ENCODE measurements around the gene ARFGAP3. TPM values are rescaled to one million over a fixed set of nuclear protein-coding genes. Genes with fewer than 3 reads are reported as not detected.
A peak's percentile ranks its signal among the peaks of the same experiment; 100 is the strongest.

The ARFGAP3 gene
- total RNA-seq, 1 donor from 2014 or later, result 58.4 TPM

DNA sequence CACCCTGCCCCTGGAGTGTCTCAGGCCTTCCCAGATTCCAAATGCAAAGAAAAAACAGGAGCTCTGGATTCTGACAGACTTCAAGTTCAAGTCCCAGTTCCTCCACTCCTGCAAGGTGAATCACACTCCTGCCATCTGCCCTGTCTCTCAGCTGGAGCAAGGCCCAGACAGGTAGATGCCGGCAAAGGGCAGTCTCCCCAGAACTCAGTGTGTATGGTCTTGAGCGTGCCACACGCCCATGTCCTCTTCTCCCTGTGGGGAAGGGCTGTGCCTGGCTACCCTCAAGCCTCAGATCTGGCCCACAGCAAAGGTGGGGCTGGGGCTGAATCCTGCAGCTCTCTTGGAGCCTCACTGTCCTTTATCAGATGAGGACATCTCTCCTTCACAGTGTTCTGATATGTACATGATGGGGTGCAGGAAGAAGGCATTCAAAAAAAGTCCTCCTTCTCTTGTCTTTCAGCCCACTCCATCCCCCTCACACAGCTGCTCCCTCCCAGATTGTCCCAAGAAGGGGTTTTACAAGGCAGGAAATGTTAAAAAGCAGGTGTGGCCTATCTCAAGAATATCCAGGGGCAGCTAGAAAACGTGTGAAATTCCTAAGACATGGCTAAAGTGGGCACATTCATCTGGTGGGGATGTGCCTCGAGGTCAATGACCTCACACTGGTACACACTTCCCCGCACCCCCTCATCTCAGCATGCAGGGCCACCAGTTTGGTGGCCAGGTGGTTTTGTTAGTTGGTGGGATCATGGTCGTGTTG is 27.7 kb upstream of the ARFGAP3 start:
- no peak for DNase-seq (ENCODE audit: low read depth in 2 of 2)

DNA sequence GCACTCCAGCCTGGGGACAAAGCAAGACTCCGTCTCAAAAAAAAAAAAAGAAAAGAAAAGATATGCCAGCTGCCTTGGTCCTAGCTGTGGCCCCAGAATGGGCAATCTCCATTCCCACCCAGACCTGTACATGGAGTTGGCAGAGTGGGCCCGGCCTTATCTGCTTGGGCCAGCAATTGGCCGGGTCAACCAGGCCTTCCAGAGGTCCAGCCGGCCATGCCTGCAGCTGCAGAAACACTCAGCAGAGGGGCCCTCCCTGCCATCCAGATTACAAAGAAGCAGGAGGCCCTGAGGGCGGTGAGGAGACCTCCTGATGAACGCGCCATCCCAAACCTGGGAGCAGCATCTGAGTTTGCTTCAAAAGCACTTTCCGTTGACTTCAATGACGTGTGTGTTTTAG is 26.9 kb upstream of the ARFGAP3 start:
- no peak for DNase-seq (ENCODE audit: low read depth in 2 of 2)

DNA sequence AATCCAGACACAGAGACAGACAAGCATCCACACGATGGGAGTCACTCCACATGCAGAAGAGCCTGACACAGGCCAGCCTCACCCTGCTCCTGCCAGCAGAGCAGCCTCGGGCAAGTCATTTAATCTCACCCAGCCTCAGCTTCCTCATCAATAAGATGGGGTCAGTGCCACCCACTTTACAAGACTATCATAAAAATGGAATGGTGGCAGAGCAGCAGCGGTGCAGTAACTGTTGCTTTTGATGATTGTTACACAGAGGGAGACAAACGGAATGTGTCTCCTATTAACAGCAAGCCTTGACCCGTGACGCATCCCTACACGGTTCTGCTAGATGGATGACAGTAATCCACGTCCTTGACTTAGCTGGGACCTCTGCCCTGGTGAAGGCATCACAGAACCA is 26.0 kb upstream of the ARFGAP3 start:
- no peak for DNase-seq (ENCODE audit: low read depth in 2 of 2)

DNA sequence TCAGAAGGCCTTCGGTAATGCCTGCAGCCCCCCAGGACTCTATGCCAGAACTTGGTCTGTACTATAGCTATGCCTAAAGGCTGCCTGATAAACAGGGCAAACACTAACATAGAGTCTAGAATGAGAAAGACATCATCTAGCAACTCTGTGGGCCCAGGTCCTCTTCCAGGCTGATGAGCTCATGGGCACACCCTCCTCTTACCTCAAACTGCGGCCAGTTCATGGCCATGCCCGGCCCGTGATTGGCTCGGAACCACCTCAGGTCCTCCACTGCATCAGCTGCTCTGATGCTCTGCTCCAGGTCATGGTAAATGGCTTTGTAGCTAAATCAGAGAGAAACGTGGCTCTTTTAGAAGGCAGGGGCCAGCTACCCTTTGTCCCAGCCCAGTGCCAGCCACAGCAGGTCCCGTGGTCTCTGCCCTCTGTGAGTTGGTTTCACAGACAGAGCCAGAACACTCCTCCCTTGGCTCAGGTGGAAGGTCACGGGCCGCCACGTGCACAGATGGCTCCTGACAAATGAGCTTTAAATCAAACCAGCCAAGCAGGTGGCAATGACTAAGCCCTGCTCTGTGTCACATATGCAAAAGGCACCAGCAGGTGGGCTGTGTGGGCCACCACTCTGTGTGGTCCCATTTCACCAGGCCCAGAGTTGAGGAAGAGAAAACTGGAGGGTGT is 25.0 kb upstream of the ARFGAP3 start:
- DNase-seq (ENCODE audit: low read depth in 2 of 2), result no peak

GRCh38 chr22:42881298-42881697 is 24.2 kb upstream of the ARFGAP3 start:
- no peak for DNase-seq (ENCODE audit: low read depth in 2 of 2)

DNA sequence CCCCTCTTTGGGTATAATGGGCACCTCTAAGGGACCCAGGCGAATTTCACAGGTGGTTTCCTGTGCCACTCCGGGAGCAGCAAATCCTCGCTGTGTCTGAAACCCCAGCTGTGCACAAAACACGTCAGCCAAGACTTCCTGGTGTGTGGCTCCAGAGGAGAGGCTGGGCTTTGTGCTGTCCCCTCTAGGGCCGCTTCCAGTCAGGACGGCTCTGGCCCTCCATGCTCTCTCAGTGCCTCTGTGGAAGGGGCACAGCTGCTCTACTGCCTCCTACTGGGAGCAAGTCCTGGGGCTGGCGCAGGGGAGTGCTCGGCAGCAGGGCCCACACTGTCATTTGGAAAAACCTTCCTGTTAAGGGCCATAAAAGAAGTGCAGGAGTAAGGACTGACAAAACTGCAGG is 23.7 kb upstream of the ARFGAP3 start:
- DNase-seq (ENCODE audit: low read depth in 2 of 2), result no peak

- no peak for DNase-seq (ENCODE audit: low read depth in 2 of 2)
Measured at GRCh38 chr22:42879371-42880021, 22.4 kb upstream of the ARFGAP3 start.

DNA sequence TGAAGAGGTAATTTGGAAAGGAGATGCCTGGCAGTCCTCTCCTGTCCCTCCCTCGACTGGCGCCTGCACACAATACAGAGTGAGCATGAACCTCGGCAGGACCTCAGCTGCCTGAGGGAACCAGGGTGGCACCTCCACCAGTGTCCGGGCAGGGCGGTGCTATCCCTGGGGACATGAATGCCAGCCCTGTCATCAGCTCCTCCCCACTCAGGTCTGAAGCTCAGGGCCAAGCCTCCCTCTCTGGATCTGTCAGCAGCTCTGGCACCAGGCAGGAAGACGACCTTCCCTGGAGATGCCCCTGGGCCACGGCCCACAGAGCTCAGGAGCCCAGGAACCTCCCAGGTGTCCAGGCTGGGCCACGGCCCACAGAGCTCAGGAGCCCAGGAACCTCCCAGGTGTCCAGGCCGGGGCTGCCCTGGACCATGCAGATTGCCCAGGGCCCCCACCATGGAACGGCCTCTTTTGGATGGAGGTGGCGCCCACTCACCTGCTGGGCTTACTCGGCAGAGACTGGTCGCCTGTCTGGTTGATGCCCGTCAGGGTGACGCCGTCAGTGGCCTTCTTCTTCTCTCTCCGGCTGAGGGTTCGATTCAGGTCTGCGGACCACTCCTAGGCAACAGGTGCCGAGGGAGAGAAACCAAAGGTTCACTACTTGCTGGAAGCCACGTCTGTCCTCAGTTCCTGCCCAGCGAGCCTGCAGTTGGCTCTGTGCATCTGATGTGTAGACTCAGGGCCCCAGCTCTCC is 21.7 kb upstream of the ARFGAP3 start:
- DNase-seq (ENCODE audit: low read depth in 2 of 2), result no peak

DNA sequence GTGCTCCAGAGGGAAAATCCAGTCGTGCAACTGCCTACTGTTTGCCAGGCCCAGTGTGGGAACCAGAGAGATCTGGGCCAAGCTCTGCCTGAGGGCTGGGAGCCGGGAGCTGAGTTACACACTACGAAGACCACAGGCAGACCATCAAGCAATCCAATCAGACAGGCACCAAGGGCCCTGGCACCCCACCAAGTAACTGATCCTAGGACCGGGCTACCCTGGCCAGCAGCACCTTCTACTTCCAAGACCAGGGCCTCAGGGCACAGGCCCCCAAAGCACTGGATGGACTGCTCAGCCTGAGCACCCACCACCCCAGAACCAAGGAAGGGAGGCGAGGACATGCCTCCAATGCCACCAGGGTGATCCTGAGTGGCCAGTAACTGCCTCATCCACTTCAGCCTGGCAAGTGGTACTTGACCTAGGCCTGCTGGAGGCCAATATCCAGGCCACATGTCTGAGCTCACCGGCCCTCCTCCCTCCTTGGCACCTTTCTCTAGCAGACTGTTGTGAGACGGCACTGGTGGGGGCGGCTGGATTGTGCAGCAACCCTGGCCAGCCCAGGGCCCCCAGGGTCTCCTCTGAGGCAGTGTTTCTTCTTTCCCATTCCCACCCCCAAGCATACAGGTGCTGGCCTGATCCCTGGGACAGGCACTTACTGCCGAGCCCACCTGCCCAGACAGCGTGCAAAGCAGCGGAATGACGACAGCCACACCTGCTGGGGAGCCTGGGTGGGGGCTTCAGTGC is 20.7 kb upstream of the ARFGAP3 start:
- no peak for DNase-seq (ENCODE audit: low read depth in 2 of 2)

- DNase-seq (ENCODE audit: low read depth in 2 of 2), result no peak
Measured at GRCh38 chr22:42877158-42877557, 20.1 kb upstream of the ARFGAP3 start.

DNA sequence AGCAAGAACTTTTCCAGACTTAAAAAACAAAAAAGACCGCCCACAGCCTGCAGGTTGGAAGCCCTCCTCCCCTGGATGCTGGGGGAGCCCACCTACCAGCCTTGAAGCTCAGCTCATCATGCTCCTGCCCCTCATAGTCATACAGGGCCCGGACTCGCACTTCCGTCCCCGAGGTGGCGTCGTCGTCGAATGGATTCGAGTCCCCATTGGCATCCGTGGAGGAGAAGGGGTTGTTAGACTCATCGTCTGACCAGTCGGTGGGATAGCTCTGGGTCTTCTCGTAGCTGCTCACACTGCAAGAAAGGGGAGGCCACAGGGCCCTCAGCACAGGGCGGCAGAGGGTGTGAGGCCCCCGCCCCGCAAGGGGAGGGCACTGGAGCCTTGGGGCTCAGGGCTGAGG is 19.0 kb upstream of the ARFGAP3 start:
- DNase-seq (ENCODE audit: low read depth in 2 of 2), result no peak

GRCh38 chr22:42874010-42874409 is 16.9 kb upstream of the ARFGAP3 start:
- DNase-seq (ENCODE audit: low read depth in 2 of 2), result no peak

DNA sequence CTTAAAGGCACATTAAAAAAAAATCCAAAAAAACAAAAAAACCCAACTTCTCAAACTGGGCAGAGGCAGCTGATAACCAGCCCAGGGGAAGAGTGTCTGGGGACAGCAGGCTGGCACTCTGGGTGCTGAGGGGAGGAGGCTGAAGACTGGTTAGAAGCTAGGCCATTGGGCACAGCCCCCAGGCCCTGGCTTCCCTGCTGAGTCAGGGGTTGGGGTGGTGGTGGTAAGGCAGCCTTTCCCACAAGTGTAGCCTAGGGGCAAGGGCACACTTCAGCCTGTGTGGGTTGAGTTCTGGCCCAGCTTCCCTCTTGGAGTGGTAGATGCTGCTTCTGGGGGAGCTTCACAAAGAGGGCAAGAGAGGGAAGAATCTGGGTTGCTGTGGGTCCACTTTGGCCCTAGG is 16.3 kb upstream of the ARFGAP3 start:
- no peak for DNase-seq (ENCODE audit: low read depth in 2 of 2)

DNA sequence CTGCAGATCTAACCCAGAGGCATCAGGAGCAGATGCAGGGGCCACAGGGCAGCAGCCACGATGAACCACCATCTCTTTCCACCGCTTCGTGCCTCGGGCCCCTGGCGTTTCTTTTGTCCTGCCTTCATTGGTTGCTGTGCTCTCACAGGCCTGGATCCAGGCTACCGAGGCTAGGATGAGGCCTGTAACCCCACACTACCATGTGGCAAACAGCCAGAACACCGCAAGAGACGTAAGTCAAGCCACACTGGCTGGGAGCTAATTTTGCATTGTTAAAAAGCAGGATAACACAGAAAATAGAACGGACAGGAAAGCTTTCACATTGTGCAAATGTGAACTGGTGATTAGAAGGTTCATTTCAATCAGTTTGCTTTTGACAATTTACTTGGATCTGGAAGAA is 15.7 kb upstream of the ARFGAP3 start:
- no peak for DNase-seq (ENCODE audit: low read depth in 2 of 2)

DNA sequence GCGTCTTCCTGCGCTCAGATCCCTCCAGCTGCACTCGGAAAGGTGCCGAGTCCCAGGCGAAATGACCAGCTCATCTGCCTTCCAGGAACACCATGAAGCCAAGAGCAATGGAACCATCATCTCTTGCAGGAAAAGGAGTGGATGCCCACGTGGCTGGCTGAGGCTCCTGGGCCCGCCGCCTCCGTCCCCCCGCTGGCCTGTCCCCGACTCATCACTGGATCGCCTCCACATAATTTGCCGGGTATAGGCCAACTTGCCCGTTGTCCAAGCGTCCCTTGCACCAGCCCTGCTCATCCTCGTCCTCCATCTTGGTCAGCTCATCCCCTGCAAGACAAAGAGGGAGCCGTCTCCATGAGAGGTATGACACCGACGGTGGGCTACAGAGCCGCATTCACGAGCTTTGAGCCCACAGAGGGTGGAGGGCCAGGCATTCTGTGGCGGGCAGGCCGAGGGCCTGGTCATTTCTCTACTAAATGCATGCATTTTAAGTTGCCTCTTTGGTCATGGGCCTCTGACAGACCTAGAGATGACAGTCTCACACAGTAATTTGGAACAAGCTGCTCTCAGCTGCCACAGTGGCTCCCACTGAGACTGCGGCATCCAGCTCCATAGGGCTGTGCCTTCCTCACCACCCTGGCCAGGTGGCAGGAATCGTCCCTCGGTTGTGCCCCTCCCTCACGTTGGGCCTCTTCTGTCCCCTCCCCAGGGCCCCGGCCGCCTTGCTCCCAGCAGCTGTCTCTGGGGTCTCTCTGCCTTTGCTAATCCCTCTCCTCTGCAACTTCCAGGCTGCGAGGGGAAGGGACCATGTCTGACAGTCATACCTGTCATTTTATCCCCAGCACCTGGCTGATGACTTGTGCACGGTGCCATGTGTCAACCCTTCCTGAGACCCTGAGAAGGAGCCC is 14.3 kb upstream of the ARFGAP3 start:
- DNase-seq (ENCODE audit: low read depth in 2 of 2), result no peak

DNA sequence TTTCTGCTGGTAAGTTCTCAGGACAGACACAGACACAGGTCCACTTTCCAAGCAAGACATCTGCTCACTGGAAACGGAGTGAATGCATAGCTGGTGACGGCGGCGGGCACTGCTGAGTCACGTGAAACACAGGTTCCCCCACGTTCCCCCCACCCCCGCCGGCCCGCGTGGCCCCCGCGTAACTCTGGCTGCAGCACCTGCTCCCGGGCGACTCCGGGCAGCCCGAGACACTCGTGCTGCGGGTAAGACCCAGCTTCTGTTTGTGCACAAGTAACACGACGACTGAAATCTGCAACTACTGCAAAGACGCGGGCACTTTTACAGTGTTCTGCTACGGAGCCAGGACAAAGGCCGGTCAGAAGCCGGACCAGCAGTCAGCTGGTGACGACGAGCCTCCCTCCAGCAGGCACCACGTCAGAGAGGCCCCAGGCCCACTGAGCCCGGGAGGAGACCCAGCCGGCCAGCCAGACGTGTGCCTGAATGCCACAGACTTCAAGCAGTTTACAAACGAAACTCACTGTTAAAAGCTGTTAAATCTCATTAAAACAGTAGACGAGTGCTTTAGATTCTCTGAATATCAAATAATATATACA is 12.9 kb upstream of the ARFGAP3 start:
- DNase-seq (ENCODE audit: low read depth in 2 of 2), result no peak

GRCh38 chr22:42869463-42869862 is 12.4 kb upstream of the ARFGAP3 start:
- DNase-seq (ENCODE audit: low read depth in 2 of 2), result no peak

- DNase-seq (ENCODE audit: low read depth in 2 of 2), result no peak
Measured at GRCh38 chr22:42868751-42869251, 11.7 kb upstream of the ARFGAP3 start.

DNA sequence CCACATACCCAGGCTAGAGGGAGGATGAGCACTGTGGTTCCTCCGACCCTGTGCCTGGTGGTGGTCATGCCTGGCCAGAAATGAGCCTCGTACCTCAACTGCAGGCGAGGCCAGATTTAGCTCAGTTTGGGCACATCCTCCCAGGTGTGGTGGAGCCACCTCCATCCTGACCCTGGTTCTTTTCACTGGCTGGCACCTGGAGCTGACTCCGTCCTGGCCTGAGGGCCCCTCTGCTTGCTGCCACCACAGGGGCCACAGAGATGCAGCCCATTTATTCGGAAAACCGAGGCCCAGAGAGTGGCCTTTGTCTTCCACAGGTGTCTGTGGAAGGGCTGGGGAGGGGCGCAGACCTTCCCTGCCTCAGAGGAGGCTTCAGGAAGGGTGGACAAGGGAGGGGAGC is 9.0 kb upstream of the ARFGAP3 start:
- no peak for DNase-seq (ENCODE audit: low read depth in 2 of 2)

DNA sequence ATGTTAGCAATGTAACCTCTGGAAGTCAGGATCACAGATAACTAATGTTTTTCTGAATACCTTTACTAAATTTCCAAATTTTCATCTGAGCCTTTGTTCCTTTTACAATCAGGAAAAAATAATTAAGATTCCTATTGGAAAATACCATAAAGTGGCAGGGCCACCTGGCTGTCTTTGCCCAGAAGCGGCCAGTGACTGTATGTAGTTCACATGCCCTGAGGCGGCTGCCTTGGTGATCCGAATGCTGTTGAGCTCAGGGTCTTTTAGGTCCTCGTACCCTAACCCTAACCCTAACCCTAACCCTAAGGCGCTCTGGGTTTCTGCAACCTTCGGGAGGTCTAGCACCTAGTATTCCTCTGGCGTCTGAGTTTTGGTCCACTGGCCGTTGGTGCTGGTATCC is 8.5 kb upstream of the ARFGAP3 start:
- DNase-seq (ENCODE audit: low read depth in 2 of 2), result peak in 1 of 2 donors; percentile 53
